Stimulated activated CD4-positive, alpha-beta T cell treated with anti-CD3 and anti-CD28 coated beads, Interleukin-4, amount 100 ng/mL, for 48 hours (primary cell): ENCODE measurements around the gene POU2F3.

Source experiments
- DNase-seq, 2 donors: peaks; one replicate each; pipeline ENCODE4 v3.0.0-alpha.2; 2020; ENCODE audit warnings: low read depth in 2 of 2

Gene POU2F3

DNA sequence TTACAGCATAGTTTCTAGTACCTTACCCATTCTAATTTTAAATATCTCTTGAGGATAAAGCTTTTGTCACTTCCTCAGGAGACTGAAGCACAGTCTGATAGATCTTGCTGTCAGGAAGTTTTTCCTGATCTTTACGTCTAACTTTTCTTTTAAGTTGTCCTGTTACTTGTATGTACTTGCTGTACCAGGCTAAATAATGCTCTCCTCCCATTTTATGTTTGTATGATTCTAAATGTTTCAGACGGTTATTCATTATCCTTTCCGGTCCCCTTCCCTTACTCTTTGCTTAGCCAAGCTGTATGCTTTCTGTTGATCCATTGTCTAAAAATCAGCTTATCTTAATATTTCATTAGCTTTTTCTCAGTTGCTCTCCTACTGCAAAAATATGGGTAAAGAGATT, 102.3 kb downstream of the POU2F3 start:
- no peak for DNase-seq

DNA sequence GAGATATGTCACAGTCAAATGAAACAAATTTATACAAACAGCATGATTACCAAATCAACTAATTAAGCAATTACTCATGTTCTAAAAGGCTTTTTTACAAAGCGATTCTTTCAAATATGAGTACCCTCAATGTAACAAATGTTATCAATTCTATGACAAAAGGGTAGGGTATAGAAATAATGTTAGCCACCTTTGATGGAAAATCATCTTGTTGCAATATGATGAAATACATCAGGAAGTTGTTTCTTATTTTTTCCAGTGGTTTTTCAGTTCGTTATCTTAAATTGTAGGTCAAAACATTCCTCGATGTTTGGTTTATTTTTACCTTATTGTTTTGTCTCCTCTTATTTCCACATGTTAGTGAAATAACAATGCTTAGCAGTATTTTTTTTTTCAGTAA, 102.7 kb downstream of the POU2F3 start:
- no peak for DNase-seq

DNA sequence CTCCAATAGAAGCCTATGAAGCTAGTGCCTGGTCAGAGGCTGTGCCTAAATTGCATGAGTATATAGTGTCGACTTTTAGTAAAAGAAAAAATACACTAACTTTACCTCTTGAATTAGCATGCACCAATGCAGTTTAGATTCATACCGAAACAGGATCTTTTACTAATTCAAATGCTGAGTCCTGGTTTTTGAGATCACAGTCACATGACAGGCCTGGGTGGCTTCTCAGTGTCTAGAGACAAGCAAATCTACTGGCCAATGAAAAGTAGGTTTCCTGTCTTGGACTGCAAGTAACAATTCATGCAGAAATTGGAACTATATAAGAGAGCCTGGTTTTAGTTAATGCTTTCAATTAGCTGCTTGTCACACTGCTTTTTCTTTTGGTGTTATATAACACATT, 103.5 kb downstream of the POU2F3 start:
- DNase-seq, result no peak

DNA sequence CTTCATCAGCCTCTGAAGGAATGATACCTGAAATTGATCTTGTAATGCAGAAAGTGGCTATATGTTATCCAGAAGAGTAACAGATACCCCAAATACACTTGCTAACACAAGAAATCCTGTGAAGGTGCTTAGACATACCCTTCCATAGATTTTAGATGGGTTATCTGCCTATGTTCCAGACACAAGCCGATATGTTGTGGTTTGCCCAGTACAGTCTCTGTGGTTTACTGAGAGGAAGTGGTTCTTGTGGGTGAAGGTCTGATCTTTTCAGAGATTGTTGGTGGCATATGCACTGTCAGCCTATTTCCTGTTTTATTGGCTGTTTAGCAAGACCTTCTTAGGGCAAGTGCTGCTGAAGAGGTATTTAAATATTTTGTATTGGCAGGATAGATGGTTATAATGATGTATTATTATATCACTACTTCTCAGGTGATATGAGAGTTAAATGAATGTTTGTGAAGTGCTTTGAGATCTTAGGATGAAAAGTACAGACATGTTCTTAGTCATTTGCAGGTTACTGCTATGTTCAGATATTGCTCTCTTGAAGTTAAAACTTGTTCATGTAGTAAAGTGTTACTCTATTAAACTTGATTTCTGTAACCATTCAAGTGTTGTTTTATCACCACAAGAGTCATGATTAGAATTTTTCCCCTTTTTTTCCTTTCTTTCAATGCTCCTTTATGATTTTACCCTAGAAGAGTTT, 104.5 kb downstream of the POU2F3 start:
- no peak for DNase-seq

DNA sequence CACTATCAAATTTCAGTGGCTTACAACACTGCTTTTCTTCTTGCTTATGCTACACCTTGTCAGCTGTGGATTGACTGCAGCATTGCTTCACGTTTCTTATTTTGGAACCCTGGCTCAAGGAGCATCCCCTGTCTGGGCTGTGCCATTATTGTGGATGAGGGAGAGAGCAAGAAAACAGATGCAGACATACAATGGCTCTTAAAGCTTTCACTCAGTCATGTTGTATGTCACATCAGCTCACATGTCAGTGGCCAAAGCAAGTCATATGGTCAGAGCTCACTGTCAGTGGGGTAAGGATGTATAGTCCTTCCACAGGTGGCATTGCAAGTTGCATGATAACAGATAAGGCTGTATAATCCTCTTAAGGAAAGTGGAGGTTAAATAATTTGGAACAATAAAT, 106.3 kb downstream of the POU2F3 start:
- no peak for DNase-seq

DNA sequence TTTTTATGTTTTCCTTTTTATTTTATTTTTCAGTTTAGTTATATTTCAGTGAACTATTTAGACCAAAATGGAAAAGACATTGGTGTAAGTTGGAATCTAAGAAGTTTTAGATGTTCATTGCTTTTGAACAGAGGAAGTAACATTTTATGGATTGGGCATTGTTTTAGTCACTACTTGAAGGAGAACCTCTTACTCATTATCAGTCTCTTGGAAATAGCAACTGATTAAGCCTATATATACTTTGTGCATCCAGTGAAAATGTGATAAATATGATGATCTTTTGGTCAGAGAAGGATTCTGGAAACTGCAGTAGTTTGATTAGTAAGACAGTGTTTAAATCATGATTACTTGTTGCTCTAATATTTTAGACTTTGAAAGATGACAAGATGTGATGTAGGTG, 110.7 kb downstream of the POU2F3 start:
- no peak for DNase-seq

DNA sequence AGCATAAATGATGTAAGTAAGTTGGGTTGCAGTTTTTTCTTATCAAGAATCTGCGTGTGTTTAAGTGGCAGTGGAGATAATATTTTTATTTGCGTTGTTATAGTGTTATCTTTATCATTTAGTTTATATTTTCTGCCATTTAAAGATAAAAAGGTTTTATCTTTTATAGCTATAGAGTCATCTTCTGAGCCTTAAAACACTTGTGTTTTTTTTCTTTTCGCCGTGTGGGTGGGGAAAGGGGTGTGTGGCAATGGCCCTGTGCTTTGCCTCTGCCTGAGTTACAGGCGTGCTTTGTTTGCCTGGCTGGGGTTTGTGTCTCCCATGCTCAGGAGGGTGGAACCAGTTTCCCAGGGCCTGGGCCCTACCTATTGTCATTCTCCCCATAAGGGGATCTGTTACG, 112.5 kb downstream of the POU2F3 start:
- DNase-seq, result no peak

DNA sequence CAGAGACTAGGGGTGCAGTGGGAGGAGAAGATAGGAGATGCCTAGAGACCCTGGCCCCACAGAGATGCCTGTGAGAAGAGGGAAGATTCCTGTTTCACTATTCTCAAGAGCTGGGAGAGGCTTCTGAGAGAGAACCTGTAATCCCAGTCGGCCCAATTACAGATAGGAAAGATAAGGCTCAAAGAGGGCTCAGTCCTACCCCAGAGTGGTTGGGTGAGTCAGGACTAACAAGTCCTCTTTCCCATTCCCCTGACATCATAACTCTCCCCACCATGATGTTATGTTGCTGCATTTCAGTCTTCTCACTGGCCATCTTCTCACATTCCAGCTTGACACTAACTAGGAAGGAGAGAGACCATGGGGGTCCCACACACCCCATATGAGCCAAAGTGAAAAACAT, 114.1 kb downstream of the POU2F3 start:
- no peak for DNase-seq

DNA sequence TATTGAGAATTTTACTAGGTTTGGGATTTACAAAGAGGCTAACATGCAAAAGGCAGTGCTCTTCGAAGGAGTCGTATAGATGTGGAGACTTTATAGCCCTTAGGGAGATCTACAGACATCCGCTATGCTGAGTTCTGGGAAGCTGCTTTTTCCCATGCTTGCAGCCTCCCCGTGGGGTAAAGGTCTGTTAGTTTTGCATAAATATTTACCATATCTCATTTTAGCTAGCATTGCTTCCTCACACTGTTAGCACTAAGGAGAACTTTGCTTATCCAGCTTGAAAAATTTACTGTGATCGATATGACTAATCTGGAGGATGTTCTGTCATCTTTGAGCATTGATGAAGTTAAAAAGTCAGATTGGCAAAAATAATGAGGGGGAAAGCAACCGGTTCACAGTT, 114.8 kb downstream of the POU2F3 start:
- no peak for DNase-seq

DNA sequence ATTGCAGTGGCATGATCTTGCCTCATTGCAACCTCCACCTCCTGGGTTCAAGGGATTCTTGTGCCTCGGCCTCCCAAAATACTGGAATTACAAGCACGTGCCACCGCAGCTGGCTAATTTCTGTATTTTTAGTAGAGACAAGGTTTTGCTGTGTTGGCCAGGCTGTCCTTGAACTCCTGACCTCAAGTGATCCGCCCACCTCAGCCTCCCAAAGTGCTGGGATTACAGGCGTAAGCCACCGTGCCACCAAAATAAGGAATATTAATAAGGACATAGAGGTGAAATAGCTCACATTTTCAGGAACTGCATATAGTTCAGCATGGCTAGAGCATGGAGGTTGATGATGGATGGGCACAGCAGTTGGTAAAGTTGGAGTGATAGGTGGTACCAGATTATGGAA, 117.7 kb downstream of the POU2F3 start:
- no peak for DNase-seq

DNA sequence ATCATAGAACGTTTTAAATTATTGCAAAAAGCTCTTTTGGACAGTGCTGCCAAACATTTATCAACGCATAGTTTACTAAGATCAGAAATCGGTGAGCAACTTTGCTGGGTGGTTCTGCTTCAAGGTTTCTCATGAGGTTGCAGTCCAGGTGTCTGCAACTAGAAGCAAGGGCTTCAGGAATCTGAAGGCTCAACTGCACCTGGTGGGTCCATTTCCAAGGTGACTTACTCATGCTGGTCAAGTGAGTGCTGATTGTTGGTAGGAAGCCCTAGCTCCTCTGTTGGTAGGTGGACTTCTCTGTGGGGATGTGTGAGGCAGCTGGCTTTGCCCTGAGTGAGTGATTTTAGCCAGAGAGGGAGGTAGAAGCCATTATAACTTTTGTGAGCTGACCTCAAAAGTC, 118.8 kb downstream of the POU2F3 start:
- no peak for DNase-seq

DNA sequence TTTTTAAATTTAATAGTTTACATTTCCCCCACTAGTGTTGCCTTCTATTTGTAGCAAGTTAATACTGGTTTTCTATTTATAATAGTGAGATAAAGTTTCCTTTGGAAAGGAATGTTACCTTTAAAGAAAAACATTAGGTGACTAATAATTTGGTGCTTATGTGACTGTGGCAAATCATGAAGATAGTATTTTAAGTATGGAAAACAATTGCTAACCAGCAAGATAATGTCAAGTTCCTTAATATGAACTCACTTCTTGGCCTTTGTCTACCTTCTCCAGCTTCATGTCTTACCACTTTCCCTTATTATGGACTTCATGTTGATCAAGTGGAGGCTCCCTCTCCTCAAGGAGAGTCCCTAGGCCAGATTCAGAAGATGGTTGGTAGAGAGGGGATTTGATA, 123.5 kb downstream of the POU2F3 start:
- no peak for DNase-seq

DNA sequence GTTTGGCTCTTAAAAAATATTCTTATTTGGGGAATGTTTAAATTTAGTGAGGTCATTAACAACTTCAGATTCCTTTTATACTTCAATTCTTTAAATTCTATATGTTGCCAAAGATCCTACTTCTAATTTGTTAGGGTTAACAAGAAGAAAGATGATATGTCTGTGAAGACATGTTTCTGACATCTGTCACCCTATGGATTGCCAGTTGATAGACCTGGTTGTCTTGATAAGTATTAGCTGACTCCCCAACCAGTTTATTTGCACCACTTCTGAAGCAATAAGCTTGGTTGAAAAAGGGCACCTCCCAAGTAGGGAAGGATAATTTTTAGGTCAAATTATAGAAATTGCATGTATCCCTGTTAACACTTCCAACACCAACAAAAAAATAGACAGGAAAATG, 125.6 kb downstream of the POU2F3 start:
- no peak for DNase-seq
